Measurements from ENCODE around the gene ZNF282.

The ZNF282 gene

GRCh38 chr7:149195180-149196150 is at the start of gene ZNF282:
TSS of gene ZNF282 (plus strand) at chr7:149195546. CDS start at chr7:149195590, 44 bp downstream.
- DNase-seq: no peak

GRCh38 chr7:149147072-149147751 is 48.1 kb upstream of the ZNF282 start, which contains the start of gene ZNF398:
TSS of gene ZNF398 (plus strand) at chr7:149147453. CDS start at chr7:149147743, 290 bp downstream.
- peak; percentile 76 for DNase-seq

GRCh38 chr7:149147752-149148653 is 47.3 kb upstream of the ZNF282 start:
- no peak for DNase-seq

- no peak for DNase-seq
Observed at GRCh38 chr7:149150981-149151380, 44.4 kb upstream of the ZNF282 start.

DNA sequence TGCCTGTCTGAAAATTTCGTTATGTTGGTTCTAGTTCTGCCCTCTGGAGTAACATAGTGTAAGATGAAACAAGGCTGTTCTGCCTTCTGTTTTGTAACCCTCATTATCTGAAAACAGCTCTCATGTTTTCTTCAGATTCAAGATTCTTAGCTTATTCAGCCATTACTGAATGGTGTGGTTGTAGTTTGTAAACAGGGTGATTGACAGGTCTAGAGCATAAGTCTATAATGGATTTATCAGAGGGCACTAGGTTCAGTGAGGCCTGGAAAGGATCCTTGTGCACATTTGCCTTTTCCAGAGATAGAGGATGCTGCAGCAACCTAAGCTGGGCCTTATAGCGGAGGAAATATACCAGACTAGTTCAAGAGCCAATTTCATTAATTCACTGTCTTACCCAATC is 42.0 kb upstream of the ZNF282 start:
- no peak for DNase-seq

- no peak for DNase-seq
Observed at GRCh38 chr7:149154056-149154455, 41.3 kb upstream of the ZNF282 start.

DNA sequence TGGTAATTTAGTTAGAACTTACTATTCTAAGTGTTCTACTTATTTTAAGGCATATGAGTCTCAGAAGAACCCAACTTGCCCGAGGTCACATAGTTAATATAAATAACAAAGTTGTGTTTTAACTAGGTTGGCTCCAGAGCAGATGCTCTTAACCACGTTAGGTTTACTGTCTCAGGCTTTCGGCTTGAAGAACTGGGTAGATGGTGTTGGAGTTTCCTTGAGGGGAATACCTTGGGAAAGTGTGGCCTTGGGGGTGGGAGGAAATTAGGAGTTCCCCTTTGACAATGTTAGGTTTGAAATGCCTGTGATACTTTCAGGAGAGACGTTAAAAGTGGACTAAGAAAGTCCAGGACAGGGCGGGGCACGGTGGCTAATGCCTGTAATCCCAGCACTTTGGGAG is 38.4 kb upstream of the ZNF282 start:
- no peak for DNase-seq

- no peak for DNase-seq
Observed at GRCh38 chr7:149161241-149161848, 34.0 kb upstream of the ZNF282 start.

- no peak for DNase-seq
Observed at GRCh38 chr7:149166142-149166541, 29.2 kb upstream of the ZNF282 start.

- no peak for DNase-seq
Observed at GRCh38 chr7:149166630-149167352, 28.6 kb upstream of the ZNF282 start.

- DNase-seq: no peak
Observed at GRCh38 chr7:149171892-149172533, 23.3 kb upstream of the ZNF282 start.

DNA sequence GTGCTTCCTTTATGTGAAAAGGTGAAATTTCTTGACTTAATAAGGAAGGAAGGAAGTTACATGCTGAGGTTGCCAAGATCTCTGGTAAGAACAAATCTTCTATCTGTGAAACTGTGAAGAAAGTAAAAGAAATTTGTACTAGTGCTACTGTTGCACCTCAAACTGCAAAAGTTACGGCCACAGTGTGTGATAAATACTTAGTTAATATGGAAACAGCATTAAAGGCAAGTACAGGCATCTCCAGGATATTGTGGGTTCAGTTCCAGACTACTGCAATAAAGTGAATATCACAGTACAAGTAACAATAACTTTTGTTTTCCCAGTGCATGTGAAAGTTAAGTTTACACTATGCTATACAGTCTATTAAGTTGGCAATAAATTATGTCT is 22.8 kb upstream of the ZNF282 start:
- DNase-seq: no peak

- no peak for DNase-seq
Observed at GRCh38 chr7:149175150-149175549, 20.2 kb upstream of the ZNF282 start.

DNA sequence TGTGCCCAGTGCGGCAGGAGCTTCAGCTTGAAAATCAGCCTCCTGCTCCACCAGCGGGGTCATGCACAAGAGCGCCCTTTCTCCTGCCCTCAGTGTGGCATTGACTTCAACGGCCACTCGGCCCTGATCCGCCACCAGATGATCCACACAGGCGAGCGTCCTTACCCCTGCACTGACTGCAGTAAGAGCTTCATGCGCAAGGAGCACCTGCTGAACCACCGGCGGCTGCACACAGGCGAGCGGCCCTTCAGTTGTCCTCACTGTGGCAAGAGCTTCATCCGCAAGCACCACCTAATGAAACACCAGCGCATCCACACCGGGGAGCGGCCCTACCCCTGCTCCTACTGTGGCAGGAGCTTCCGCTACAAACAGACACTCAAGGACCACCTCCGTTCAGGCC is 16.1 kb upstream of the ZNF282 start:
- no peak for DNase-seq

DNA sequence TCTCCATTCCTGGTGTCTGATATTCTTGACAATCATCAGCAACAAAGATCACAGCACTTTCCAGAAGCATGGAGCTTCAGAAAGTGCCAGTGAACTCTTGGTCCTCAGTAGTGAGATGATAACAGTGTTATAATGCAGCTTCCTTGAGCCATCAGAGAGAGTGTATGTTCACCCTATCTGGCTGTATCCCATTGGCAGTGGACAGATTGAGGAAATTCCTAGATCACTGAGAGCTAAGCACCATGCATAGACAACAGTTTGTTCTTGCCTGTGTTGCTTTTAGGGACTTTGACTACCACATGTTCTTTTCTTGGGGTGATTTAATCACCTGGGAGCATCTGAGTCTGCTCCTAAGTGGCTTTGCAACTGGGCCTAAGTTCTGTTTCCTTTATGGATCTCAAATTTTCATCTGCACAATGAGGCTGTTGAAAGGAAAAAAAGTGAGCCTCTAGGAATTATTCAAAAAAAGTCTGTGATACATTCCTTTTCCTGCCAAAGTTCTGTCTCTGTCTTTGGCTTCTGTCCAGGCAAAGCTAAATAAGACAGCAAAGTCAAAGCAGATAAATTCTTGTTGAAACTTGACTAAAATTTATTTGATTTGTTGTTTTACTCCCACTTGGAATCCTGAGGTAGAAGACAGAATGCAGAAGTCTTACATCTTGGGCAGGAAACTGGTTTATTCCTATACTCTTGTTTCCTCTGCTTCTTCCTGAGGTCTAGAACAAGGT is 14.5 kb upstream of the ZNF282 start:
- DNase-seq: no peak

DNA sequence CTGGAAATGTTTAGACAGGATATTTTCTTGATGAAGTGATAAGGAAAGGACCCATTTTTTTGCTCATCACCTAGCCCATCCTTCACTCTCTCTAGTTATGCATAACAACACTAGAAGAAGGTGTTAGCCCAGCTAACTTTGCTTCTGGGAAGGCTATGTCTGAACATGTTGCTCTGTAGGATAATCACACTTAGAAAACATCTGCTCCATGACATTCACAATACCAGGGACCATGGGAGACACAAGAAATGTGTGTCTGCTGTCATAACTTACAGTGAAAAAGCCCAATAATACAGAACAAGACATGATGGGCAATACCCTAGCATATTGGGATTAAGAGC is 13.9 kb upstream of the ZNF282 start:
- DNase-seq: no peak

GRCh38 chr7:149184274-149184673 is 11.1 kb upstream of the ZNF282 start:
- DNase-seq: no peak

- DNase-seq: no peak
Observed at GRCh38 chr7:149188213-149188612, 7.1 kb upstream of the ZNF282 start.

DNA sequence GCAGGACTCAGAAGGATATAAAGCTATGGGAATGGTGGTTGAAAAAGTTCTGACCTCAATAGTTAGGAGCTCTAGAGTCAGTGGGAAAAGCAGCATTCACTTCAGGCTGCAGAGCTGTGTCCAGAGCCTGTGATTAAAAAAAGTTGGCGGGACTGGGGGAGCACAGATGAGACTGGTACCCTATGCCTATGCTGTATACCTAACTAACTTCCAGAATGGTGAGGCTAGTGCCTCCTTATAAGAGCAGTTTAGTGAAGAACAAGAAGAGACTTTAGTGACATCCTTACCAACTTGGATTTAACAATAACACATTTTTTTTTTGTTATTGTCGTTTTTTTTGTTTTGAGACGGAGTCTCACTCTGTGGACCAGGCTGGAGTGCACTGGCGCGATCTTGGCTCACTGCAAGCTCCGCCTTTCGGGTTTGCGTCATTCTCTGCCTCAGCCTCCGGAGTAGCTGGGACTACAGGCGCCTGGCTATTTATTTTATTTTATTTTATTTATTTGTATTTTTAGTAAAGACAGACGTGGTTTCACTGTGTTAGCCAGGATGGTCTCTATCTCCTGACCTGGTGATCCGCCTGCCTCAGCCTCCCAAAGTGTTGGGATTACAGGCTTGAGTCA is 6.6 kb upstream of the ZNF282 start:
- no peak for DNase-seq

DNA sequence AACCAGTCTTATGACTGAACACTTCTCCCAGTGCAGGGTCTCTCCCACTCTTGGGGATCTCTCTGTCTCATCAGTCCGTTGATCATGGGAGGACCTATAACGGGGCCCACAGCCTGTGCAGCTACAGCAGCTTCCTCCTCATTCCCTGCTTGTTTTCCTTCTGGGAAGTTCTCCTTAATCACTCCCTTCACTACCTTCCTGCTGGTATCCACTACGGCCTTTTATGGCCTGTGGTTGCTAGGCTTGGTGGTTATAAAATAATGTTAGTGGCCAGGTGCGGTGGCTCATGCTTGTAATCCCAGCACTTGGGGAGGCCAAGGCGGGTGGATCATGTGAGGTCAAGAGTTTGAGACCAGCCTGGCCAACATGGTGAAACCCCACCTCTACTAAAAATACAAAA is 3.5 kb upstream of the ZNF282 start:
- no peak for DNase-seq
